Endothelial cell of umbilical vein (primary cell): ENCODE data around the gene CNKSR1. TPM values are rescaled to one million over a fixed set of nuclear protein-coding genes. Genes with fewer than 3 reads are reported as not detected.

ENCODE experiments used
- BruUV-seq: library from RNA; stranded (reverse); fragments of 400-500 nt; replicated peaks from 2 replicates; lab custom pipeline; 2021; lab: Mats Ljungman, UMichigan
- CTCF ChIA-PET: fragments of 300-600, 350-600 bp; sonication (Branson Sonifier 250); formaldehyde crosslinking; loops from one replicate; lab custom pipeline; 2021; ENCODE audit warnings: antibody characterized with exemption, inconsistent platforms; lab: Charles Lee
- POLR2A ChIA-PET: fragments of 300-600, 350-600 bp; sonication (Branson Sonifier 250); formaldehyde crosslinking; loops from one replicate; lab custom pipeline; 2021; ENCODE audit warnings: antibody characterized with exemption, inconsistent platforms; lab: Charles Lee
- DNase-seq: peaks from one replicate; pipeline ENCODE4 v3.0.0-alpha.2; 2011; ENCODE audit warnings: low read depth, low spot score
- FAIRE-seq: peaks from 2 replicates; lab custom pipeline; 2011; peaks lifted over from hg19 to GRCh38; lab: Jason Lieb, UNC
- H2AFZ ChIP-seq: 2 replicates; pipeline ENCODE4 v1.6.0; 2012; ENCODE audit warnings: low read depth, low read length, control low read depth, inconsistent platforms
- H3K27ac ChIP-seq: 2 replicates; pipeline ENCODE4 v1.5.1; 2011; ENCODE audit warnings: low read depth, mild to moderate bottlenecking, control low read depth, low read length, moderate library complexity; ENCODE audit not compliant: insufficient read depth
- H3K27me3 ChIP-seq, 2 experiments: 2 replicates each; pipeline versions ENCODE4 v1.6.0 to v1.6.1; 2011; ENCODE audit warnings: low read length in 2 of 2, mixed read lengths in 1 of 2; ENCODE audit not compliant: control insufficient read depth in 2 of 2, insufficient read depth in 2 of 2
- H3K36me3 ChIP-seq, 2 experiments: 2 replicates in 1 of 2; 3 replicates in 1 of 2; pipeline ENCODE4 v1.5.1; 2011; ENCODE audit warnings: low read length in 2 of 2, mild to moderate bottlenecking in 1 of 2, moderate library complexity in 1 of 2; ENCODE audit not compliant: control insufficient read depth in 2 of 2, insufficient read depth in 2 of 2; ENCODE audit errors: extremely low read depth in 1 of 2
- H3K4me1 ChIP-seq: 3 replicates; pipeline ENCODE4 v1.5.1; 2011; ENCODE audit warnings: mild to moderate bottlenecking, low read length; ENCODE audit not compliant: control insufficient read depth, insufficient read depth; ENCODE audit errors: extremely low read depth
- H3K4me2 ChIP-seq: 2 replicates; pipeline ENCODE4 v1.6.1; 2011; ENCODE audit warnings: low read length, control low read depth, mixed read lengths; ENCODE audit not compliant: insufficient read depth
- H3K4me3 ChIP-seq, 3 experiments: fragments of 200-600 bp in 1 of 3; sonication (generic), shearing (Covaris generic) in 1 of 3; replicated peaks in 1 of 3; 2 replicates each; pipeline ENCODE4 v1.5.1; 2011 to 2016; ENCODE audit warnings: control low read depth in 3 of 3, low read length in 3 of 3, mild to moderate bottlenecking in 2 of 3, inconsistent platforms in 1 of 3, low read depth in 1 of 3, moderate library complexity in 1 of 3; ENCODE audit not compliant: insufficient read depth in 1 of 3
- H3K79me2 ChIP-seq: 2 replicates; pipeline ENCODE4 v1.6.0; 2012; ENCODE audit warnings: low read length, inconsistent platforms; ENCODE audit not compliant: control insufficient read depth, insufficient read depth
- H3K9ac ChIP-seq: replicated peaks from 2 replicates; pipeline ENCODE3; 2011; ENCODE audit warnings: low read length, control low read depth; ENCODE audit not compliant: insufficient read depth; ENCODE audit errors: extremely low read depth
- H3K9me1 ChIP-seq: replicated peaks from 3 replicates; pipeline ENCODE4 v1.6.0; 2011; ENCODE audit warnings: mild to moderate bottlenecking, low read length; ENCODE audit not compliant: control insufficient read depth, insufficient read depth; ENCODE audit errors: extremely low read depth
- H3K9me3 ChIP-seq: replicated peaks from 2 replicates; pipeline ENCODE4 v1.5.1; 2012; ENCODE audit warnings: low read length, inconsistent platforms; ENCODE audit not compliant: control insufficient read depth, insufficient read depth
- H4K20me1 ChIP-seq: replicated peaks from 2 replicates; pipeline ENCODE3; 2011; ENCODE audit warnings: mild to moderate bottlenecking, low read length; ENCODE audit not compliant: control insufficient read depth, insufficient read depth; ENCODE audit errors: extremely low read depth
- CTCF ChIP-seq, 2 donors: IDR thresholded peaks; 1 replicate in 1 of 2; 2 replicates in 1 of 2; pipeline ENCODE4 v1.5.1; 2011; ENCODE audit warnings: low read length in 2 of 2, mild to moderate bottlenecking in 2 of 2, moderate library complexity in 2 of 2, control low read depth in 1 of 2, inconsistent platforms in 1 of 2, low read depth in 1 of 2; ENCODE audit not compliant: insufficient read depth in 1 of 2; ENCODE audit errors: extremely low read depth in 1 of 2
- EZH2 ChIP-seq: IDR thresholded peaks from 2 replicates; pipeline ENCODE4 v1.6.1; 2012; ENCODE audit warnings: borderline replicate concordance, low read depth, mild to moderate bottlenecking, moderate library complexity, low read length, inconsistent platforms; ENCODE audit not compliant: severe bottlenecking
- FOS ChIP-seq: IDR thresholded peaks from 2 replicates; pipeline ENCODE4 v1.6.1; 2011; ENCODE audit warnings: mild to moderate bottlenecking, low read length, moderate library complexity, borderline replicate concordance; ENCODE audit not compliant: insufficient read depth
- GATA2 ChIP-seq: IDR thresholded peaks from 2 replicates; pipeline ENCODE4 v1.7.0; 2011; ENCODE audit warnings: low read depth, mild to moderate bottlenecking, moderate library complexity, mixed read lengths, low read length; ENCODE audit not compliant: insufficient read length, insufficient read depth
- JUN ChIP-seq: IDR thresholded peaks from 2 replicates; pipeline ENCODE4 v1.6.1; 2011; ENCODE audit warnings: borderline replicate concordance, low read depth; ENCODE audit not compliant: insufficient read length, insufficient read depth
- MYC ChIP-seq: IDR thresholded peaks from one replicate; pipeline ENCODE4 v1.6.1; 2011; ENCODE audit warnings: mild to moderate bottlenecking, low read depth, low read length
- POLR2A ChIP-seq: IDR thresholded peaks from 2 replicates; pipeline ENCODE4 v1.6.1; 2012; ENCODE audit warnings: low read depth, mild to moderate bottlenecking, control low read depth, low read length
- POLR2AphosphoS5 ChIP-seq: IDR thresholded peaks from 2 replicates; pipeline ENCODE4 v1.6.1; 2012; ENCODE audit warnings: low read depth, mild to moderate bottlenecking, control low read depth, low read length, moderate library complexity; ENCODE audit not compliant: insufficient read depth
- dilution Hi-C: fragments of 300-500 bp; cut with MboI; formaldehyde crosslinking; loops from one replicate; pipeline ENCODE4 v1.15.0; 2019; ENCODE audit warnings: low sequenced_read_pairs; ENCODE audit not compliant: extremely low pct_ligation_motif_present
- intact Hi-C: fragments of 100-400 bp; cut with micrococcal nuclease; formaldehyde crosslinking; loops from one replicate; pipeline ENCODE4 v1.10.0; 2022
- polyA plus RNA-seq, 4 experiments: library from polyadenylated mRNA; depleted of rRNA in 3 of 4; stranded (reverse) in 3 of 4; unstranded in 1 of 4; fragments of >200 nt; gene quantifications; 2 replicates each; pipeline versions ENCODE4 v1.2.1 to v1.2.3, GENCODE V29; 2011 to 2012; ENCODE audit warnings: missing spikeins in 1 of 4
- total RNA-seq: library from RNA; stranded (reverse); gene quantifications from 2 replicates; pipeline ENCODE4 v1.2.3, GENCODE V29; 2021
- TF ChIP-seq, protein P1 (sequence below): IDR thresholded peaks from 2 replicates; pipeline ENCODE4 v1.6.1; 2011; ENCODE audit not compliant: insufficient read depth, insufficient read length

Gene CNKSR1
- total and polyA plus RNA-seq, 2 donors (not counting 3 experiments of a cell fraction or from before 2014, with no cell fraction given), result 0.22 TPM; not detected in 1

DNA sequence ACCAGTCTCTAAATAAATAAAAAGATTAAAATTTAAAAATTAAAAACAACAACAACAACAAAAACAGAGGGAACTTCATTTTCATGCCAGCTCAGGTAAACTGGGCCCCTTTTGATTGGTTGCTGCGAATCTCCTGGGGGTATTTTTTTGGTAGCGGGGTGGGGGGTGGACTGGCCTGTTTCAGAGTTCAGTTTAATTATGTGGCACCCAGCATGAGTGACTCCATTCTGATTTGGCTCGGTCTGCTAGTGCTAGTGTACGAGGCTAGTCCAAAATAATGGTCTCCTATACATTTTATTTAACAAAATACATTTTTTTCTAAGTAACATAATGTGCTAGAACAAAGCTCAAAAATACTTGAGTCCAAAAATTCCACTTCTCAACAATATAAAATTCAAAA lies 47.5 kb upstream of the CNKSR1 start:
- Histone ChIP-seq H2AFZ (no peak overlapping the region), H3K27ac (no peak overlapping the region), H3K4me2 (no peak overlapping the region), H3K4me1 (peaks cover 8% of the 10 kb centered on the region), H3K4me3 (no peak overlapping the region), H3K9me1 (no peaks in the 10 kb centered on the region), H4K20me1 (no peaks in the 10 kb centered on the region), H3K9me3 (no peaks in the 10 kb centered on the region), H3K27me3 (no peaks in the 10 kb centered on the region), H3K36me3 (no peaks in the 10 kb centered on the region), H3K79me2 (no peaks in the 10 kb centered on the region), H3K9ac (no peak overlapping the region)
- BruUV-seq, result no TSS peak
- TF ChIP-seq POLR2AphosphoS5 (no peak), MYC (no peak), CTCF (IDR thresholded peaks at IDR 0.05; ENCODE audit: extremely low read depth in 1 of 2, insufficient read depth in 1 of 2, low read depth in 1 of 2, low read length in 2 of 2) (no peak), POLR2A (no peak), FOS (no peak), JUN (no peak), EZH2 (no peak), GATA2 (no peak)
- TF ChIP-seq, protein P1, sequence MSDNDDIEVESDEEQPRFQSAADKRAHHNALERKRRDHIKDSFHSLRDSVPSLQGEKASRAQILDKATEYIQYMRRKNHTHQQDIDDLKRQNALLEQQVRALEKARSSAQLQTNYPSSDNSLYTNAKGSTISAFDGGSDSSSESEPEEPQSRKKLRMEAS, result no peak
- dilution Hi-C loops (no loop called here), intact Hi-C loops (no loop called here)
- POLR2A ChIA-PET, result no interaction called here
- FAIRE-seq (no peak), DNase-seq (no peak)
- CTCF ChIA-PET, result interaction anchor here (0.8 to 7.7 kb wide), 4 partner anchors 9 to 94 kb away, joined by 3 to 62 read pairs (median 16); no protein-coding TSS in a partner anchor
